Fibroblast of upper back skin (primary cell): Measurements from ENCODE around the gene ANKRD50.

Source experiments
- DNase-seq: peaks from one replicate; pipeline ENCODE4 v3.0.0-alpha.2; 2013

Gene ANKRD50

GRCh38 chr4:124705393-124705792, 7.1 kb downstream of the ANKRD50 start:
- DNase-seq, result no peak

DNA sequence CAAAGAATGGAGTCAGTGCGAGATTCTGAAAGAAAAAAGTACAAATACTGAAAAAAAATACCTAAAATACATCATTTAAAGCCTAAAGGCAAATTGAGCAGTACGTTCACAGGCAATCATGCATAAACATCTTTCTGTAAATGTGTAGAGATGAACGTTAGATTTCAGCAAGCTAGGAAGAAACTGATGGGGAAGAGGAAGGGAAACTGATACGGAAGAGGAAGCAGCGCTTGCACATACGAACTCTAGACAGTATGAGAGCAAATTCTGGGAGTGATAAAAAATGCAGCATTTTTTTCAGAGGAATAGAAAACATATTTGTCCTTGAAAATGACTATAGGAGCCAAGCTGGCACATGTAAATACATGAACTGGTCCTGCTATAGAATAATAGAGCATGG, 9.4 kb downstream of the ANKRD50 start:
- no peak for DNase-seq

DNA sequence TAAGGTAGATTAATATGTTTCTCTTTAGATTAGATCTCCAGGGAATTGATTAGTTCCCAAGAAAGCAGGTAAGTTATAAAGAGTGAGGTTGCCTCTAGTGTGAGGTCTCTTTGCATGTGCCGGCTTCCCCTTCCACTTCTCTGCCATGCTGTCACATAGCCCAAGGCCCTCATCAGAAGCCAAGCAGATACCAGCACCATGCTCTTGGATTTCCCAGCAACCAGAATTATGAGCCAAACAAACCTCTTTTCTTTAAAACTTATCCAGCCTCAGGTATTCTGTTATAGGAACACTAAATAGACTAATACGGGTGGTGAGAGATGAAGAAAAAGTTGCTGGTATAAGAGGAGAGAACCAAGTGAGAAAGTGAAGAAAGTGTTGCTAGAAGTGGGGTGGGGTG, 15.1 kb downstream of the ANKRD50 start:
- DNase-seq, result no peak

DNA sequence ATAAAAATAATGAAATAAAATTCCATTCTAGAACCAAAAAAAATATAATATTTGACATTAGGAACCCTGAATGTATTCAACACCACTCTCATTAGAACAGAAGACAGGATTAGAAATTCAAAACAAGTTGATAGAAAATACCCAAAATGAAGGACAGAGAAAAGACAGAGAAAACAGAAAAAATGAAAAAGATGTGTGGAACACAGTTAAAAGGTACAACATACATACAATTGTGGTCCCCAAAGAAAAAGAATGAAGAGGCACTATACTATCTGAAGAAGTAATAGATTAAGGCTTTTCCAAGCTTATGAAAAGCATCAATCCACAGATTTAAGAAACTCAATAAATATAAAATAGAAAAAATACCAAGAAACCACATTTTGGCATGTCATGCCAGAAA, 16.4 kb downstream of the ANKRD50 start:
- DNase-seq, result no peak

GRCh38 chr4:124694946-124695598, 17.5 kb downstream of the ANKRD50 start:
- DNase-seq, result no peak

DNA sequence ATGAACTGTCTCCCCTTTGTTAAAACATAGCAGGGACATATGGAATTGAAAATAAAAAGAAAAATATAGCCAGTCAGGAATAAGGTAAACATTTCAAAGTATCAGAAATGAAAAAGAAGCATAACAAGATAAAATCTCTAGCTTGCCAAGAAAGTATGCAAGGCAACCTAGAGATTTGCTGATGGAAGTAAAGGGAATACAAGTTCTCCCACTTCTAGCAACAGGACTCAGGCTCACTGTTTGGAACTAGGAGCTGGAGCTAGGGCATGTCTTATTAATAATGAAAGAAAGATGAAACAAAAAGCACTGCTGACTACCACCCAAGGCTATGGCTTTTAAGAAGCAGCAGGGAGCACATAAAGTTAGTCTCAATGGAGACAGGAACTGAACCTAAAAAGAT, 18.2 kb downstream of the ANKRD50 start:
- no peak for DNase-seq

DNA sequence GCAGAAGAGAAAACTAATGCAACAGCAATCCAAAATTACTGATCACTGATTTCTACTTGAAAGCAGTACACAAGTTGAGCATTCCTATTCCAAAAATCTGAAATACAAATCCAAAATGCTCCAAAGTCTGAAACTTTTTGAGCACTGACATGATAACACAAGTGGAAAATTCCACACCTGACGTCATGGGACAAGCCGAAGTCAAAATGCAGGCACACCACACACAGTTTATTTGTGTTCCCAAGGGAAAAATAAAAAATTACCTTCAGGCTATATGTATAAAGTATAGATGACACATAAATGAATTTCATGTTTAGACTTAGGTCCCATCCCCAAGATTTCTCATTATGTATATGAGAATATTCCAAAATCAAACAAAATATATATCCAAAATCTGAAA, 20.7 kb downstream of the ANKRD50 start:
- no peak for DNase-seq

GRCh38 chr4:124686279-124686678, 26.3 kb downstream of the ANKRD50 start:
- DNase-seq, result no peak

DNA sequence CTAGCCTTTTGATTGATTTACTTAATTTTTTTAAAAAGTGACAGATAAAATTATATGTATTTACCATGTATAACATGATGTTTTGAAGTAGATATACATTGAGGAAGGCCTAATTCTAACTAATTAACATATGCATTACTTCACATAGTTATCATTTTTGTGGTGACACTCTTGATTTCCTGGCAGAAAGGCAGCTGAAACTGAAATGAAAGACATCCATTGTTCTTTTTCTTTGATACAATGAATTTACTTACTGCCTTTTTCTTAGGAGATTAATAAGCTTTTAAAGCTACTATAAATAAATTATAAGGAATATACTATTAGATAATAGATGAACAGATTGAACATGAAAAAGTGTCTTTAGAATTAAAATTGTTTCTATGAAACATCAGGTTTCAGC, 26.7 kb downstream of the ANKRD50 start:
- DNase-seq, result peak; percentile 16

DNA sequence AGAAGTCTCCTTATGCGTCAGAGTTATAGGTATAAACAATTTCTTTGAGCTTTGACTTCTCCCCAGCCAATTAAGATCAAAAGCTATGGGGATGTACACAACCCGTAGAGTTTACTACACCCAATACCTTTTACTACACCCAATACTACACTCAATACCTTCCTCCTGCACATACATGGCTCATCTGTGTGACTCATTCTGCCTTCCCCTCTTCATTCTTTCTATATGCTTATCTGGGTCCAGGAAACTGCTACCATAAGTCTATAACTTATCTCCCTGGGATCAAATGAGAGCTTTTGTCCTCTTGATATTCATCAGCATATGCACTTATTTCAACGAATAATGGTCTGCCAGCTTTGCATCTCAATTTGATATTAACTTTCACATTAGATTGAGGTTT, 28.2 kb downstream of the ANKRD50 start:
- DNase-seq, result no peak

DNA sequence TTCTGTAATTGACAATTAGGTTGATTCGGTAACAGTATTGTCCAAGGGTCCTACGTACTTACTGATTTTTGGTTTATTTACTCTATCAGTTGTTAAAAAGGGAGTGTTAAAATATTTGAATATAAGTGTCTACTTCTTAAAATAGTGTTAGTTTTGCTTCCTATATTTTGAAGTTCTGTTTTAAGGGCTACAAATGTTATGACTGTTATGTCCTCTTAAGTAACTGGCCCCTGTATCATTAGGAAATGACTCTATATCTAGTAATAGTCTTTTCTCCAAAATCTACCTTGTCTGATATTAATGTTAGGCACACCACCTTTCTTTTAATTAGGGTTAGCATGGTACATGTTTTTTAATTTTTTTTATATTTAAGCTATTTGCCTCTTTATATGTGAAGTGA, 30.1 kb downstream of the ANKRD50 start:
- DNase-seq, result no peak

GRCh38 chr4:124666496-124666895, 46.0 kb downstream of the ANKRD50 start:
- no peak for DNase-seq

- no peak for DNase-seq
Measured at GRCh38 chr4:124658795-124659194, 53.7 kb downstream of the ANKRD50 start.

GRCh38 chr4:124650614-124651013, 61.9 kb downstream of the ANKRD50 start:
- no peak for DNase-seq

GRCh38 chr4:124647599-124647998, 64.9 kb downstream of the ANKRD50 start:
- no peak for DNase-seq

GRCh38 chr4:124644621-124645020, 67.9 kb downstream of the ANKRD50 start:
- DNase-seq, result no peak

- DNase-seq, result no peak
Measured at GRCh38 chr4:124642846-124643245, 69.7 kb downstream of the ANKRD50 start.

DNA sequence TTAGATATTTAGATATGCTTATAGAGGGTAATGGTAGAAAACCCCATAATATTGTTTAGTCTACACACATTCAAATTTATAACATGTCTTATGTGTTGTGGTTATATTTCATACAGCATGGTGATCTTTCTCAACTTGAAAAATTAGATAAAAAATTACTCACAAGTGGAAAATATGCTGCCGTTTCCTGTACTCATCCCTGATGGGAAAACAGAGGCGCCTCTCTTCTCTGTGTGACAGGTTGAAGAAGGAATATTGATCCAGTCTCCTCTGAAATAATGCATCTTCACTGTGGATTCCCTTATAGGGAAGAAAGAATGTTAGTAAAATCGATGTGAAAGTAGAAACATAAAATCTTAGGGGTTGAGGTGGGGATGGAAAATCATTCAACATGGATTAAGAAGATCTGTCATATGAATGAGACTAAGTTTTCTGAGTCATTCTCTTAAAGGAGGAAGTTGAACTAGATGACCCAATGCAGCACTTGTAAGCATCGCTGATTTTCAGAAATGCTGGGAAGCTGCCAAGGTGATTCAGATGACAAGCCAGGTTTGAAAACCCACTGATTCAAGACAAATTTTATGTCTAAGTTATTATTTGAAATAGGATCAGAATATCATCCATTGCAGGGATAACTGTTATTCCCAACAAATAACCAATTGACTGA, 70.7 kb downstream of the ANKRD50 start:
- peak; percentile 92 for DNase-seq

DNA sequence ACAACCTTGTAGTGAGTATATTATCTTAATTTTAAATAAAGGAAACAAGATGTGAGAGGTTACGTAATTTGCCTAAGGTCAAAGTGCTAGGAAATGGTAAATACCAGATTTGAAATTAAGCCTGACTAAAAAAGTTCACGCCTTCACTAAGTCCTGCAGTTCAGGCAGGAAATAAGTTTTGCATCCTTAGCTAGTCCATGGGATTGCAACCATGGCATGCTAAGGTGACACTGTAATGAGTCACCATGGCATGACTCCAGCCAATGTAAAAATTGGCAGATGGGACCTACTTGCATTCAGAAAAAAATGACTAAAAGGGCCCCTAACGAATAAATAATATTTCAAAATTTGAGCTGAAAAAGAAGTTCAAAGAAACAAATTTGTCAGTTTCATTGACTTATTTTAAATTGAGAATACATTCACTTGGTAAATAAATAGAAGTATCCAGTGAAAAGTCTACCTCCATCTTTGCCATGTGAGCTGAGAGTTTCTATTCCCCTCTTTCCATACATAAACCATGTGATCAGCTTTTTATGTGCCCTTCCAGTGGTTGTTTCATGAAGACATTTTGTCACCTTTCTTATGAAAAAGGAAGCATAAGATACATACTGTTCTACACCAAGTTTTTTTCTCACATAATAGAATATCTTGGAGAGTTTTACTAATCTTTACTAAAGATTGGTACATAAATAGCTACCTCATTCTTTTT, 72.4 kb downstream of the ANKRD50 start:
- peak; percentile 80 for DNase-seq

DNA sequence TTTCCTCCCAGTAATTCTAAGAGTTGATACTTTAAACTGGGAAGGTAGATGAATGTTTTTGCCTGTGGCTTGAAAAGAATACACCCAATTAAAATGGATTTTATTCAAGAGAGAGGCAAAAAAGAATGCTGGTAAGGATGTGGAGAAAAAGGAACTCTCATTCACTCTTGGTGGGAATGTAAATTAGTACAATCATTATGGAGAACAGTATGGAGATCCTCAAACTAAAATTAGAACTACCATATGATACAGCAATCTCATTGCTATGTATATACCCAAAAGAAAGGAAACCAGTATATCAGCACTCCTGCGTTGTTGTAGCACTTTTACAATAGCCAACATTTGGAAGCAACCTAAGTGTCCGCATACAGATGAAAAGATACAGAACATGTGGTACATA, 75.2 kb downstream of the ANKRD50 start:
- DNase-seq, result no peak

- DNase-seq, result peak; percentile 9
Measured at GRCh38 chr4:124636788-124637187, 75.7 kb downstream of the ANKRD50 start.

GRCh38 chr4:124635331-124635730, 77.2 kb downstream of the ANKRD50 start:
- DNase-seq, result no peak

GRCh38 chr4:124633285-124633941, 79.1 kb downstream of the ANKRD50 start:
- DNase-seq, result peak; percentile 13

DNA sequence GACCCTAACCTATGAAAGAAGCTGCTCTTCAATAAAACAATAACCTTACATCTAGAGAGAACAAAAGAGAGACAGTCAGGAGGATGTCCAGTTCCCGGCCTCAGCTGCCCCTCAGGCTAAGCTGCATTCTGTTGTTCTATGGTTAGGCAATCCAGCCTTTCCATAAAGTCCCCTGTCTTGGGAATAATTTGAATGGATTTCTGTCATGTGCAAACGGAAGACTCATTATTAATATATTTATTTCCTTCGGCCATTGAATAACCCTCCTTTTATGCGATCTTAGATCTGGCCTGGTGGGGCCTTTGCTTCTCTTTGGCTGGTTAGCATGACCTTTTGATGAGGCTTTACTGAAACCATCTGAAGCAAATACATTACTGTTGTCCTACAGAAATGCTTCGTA, 80.1 kb downstream of the ANKRD50 start:
- no peak for DNase-seq
